Stomach (tissue), 9 donors: ENCODE measurements around the gene SUPT4H1. TPM values are rescaled to one million over a fixed set of nuclear protein-coding genes. Genes with fewer than 3 reads are reported as not detected.
A peak's percentile ranks its signal among the peaks of the same experiment; 100 is the strongest.

ENCODE experiments used
- DNase-seq, 2 donors: peaks; one replicate each; pipeline versions ENCODE4 v3.0.0 to v3.0.0-alpha.2; 2013 to 2019
- H3K27ac ChIP-seq, 5 donors: fragments of 200-600 bp in 4 of 5; sonication (generic) in 4 of 5; one replicate each; pipeline ENCODE4 v1.5.1; 2013 to 2019; ENCODE audit warnings: mild to moderate bottlenecking in 1 of 5, moderate library complexity in 1 of 5
- H3K27me3 ChIP-seq, 3 donors: fragments of 200-600 bp; sonication (generic); one replicate each; pipeline ENCODE4 v1.5.1; 2017 to 2019; ENCODE audit warnings: mixed run types in 1 of 3
- H3K36me3 ChIP-seq, 4 donors: fragments of 200-600 bp; sonication (generic); 1 replicate in 3 of 4; 2 replicates in 1 of 4; pipeline ENCODE4 v1.5.1; 2016 to 2019
- H3K4me1 ChIP-seq, 4 donors: fragments of 200-600 bp; sonication (generic); one replicate each; pipeline ENCODE4 v1.5.1; 2016 to 2019
- H3K4me3 ChIP-seq, 4 donors: fragments of 200-600 bp; sonication (generic) in 3 of 4; one replicate each; pipeline ENCODE4 v1.5.1; 2016 to 2019; ENCODE audit warnings: mild to moderate bottlenecking in 1 of 4
- H3K9me3 ChIP-seq, 4 donors: fragments of 200-600 bp; sonication (generic); one replicate each; pipeline ENCODE4 v1.5.1; 2016 to 2019
- CTCF ChIP-seq, 7 experiments: fragments of 450-650 bp in 4 of 7; fragments of 200-600 bp in 3 of 7; sonication (generic) in 3 of 7; IDR thresholded peaks; one replicate each; pipeline ENCODE4 v1.5.1; 2016 to 2019; ENCODE audit warnings: antibody characterized with exemption in 7 of 7, control low read depth in 2 of 7, mild to moderate bottlenecking in 1 of 7
- EP300 ChIP-seq: sonication (generic); formaldehyde crosslinking; IDR thresholded peaks from one replicate; pipeline ENCODE4 v1.6.1; 2017; ENCODE audit warnings: antibody characterized with exemption
- POLR2A ChIP-seq, 4 donors: fragments of 450-650 bp; IDR thresholded peaks; one replicate each; pipeline ENCODE4 v1.6.1; 2016; ENCODE audit warnings: antibody characterized with exemption in 4 of 4, control low read depth in 2 of 4, mild to moderate bottlenecking in 1 of 4, moderate library complexity in 1 of 4
- POLR2AphosphoS5 ChIP-seq, 3 donors: sonication (generic); formaldehyde crosslinking; IDR thresholded peaks; one replicate each; pipeline ENCODE4 v1.6.1; 2016; ENCODE audit warnings: antibody characterized with exemption in 3 of 3
- WGBS, 5 donors: extraction: QIAGEN DNeasy Blood & Tissue Kit in 3 of 5; methylation state at CpG; one replicate each; pipeline versions ENCODE4 v1.1.5 to v1.1.7; 2013 to 2018; 5-methylcytosine and 5-hydroxymethylcytosine counted together
- intact Hi-C: fragments of 100-400 bp; cut with DNase I; formaldehyde crosslinking; loops from one replicate; pipeline ENCODE4 v1.15.1; 2023; ENCODE audit warnings: low total_unique reads
- polyA plus RNA-seq, 3 donors: library from polyadenylated mRNA; stranded (reverse); fragments of 200-250 nt; gene quantifications; one replicate each; pipeline ENCODE4 v1.2.3, GENCODE V29; 2013
- total RNA-seq, 5 donors: library from RNA; depleted of rRNA; stranded (reverse); fragments of >200 nt; gene quantifications; one replicate each; pipeline versions ENCODE4 v1.1.0 to v1.2.3, GENCODE V29; 2014 to 2016
- donor health status: healthy with polysubstance abuse.
- donor health status: Bipolar disorder and iron deficiency.
- donor health status: healthy.

Gene SUPT4H1
- total and polyA plus RNA-seq, 8 donors: 6.7 to 80.9 (median 43.1) TPM

GRCh38 chr17:58383892-58384462 lies 32.0 kb upstream of the SUPT4H1 start:
- no peak for TF ChIP-seq POLR2A (IDR thresholded peaks at IDR 0.05)
- no peak for TF ChIP-seq POLR2AphosphoS5 (IDR thresholded peaks at IDR 0.05)
- TF ChIP-seq CTCF (IDR thresholded peaks at IDR 0.05): no peak
- no peak for TF ChIP-seq EP300
- intact Hi-C loops: no loop called here
- 58 to 78% (median 66%) methylated on average over 4 of the region's 4 CpGs for WGBS, 5 donors
- Histone ChIP-seq H3K36me3 (no peaks in the 10 kb centered on the region), H3K4me3 (no peak overlapping the region), H3K27me3 (no peaks in the 10 kb centered on the region), H3K4me1 (peaks cover 29 to 56% (median 41%) of the 10 kb centered on the region in 4 donors), H3K27ac (peak overlapping the region in 1 of 5 donors; percentile 69), H3K9me3 (no peaks in the 10 kb centered on the region)
- no peak for DNase-seq

GRCh38 chr17:58382872-58383242 lies 30.9 kb upstream of the SUPT4H1 start:
- intact Hi-C loops: no loop called here
- Histone ChIP-seq H3K36me3 (no peaks in the 10 kb centered on the region), H3K4me1 (peaks cover 25 to 45% (median 36%) of the 10 kb centered on the region in 4 donors), H3K27ac (peak overlapping the region in 1 of 5 donors; percentile 69), H3K4me3 (no peak overlapping the region), H3K27me3 (no peaks in the 10 kb centered on the region), H3K9me3 (no peaks in the 10 kb centered on the region)
- 85 to 97% (median 88%) methylated on average over 1 of the region's 1 CpG for WGBS, 5 donors
- no peak for TF ChIP-seq EP300
- TF ChIP-seq CTCF (IDR thresholded peaks at IDR 0.05): no peak
- no peak for TF ChIP-seq POLR2A (IDR thresholded peaks at IDR 0.05)
- TF ChIP-seq POLR2AphosphoS5 (IDR thresholded peaks at IDR 0.05): no peak
- no peak for DNase-seq

GRCh38 chr17:58382108-58382871 lies 30.3 kb upstream of the SUPT4H1 start:
- TF ChIP-seq CTCF (IDR thresholded peaks at IDR 0.05) (no peak), POLR2AphosphoS5 (IDR thresholded peaks at IDR 0.05) (no peak), POLR2A (IDR thresholded peaks at IDR 0.05) (no peak)
- no peaks in the 10 kb centered on the region for H3K9me3 ChIP-seq
- intact Hi-C loops: no loop called here
- WGBS, 5 donors: 20 to 42% (median 24%) methylated on average over 4 of the region's 4 CpGs
- H3K4me3 ChIP-seq: no peak overlapping the region
- H3K4me1 ChIP-seq: peaks cover 25 to 49% (median 34%) of the 10 kb centered on the region in 4 donors
- H3K36me3 ChIP-seq: no peaks in the 10 kb centered on the region
- H3K27me3 ChIP-seq: no peaks in the 10 kb centered on the region
- peak overlapping the region in 4 of 5 donors; percentile 8 to 69 (median 13) for H3K27ac ChIP-seq
- DNase-seq: no peak

GRCh38 chr17:58381124-58382035 lies 29.4 kb upstream of the SUPT4H1 start:
- TF ChIP-seq POLR2AphosphoS5 (IDR thresholded peaks at IDR 0.05): no peak
- TF ChIP-seq CTCF (IDR thresholded peaks at IDR 0.05): no peak
- TF ChIP-seq EP300: no peak
- no peak for TF ChIP-seq POLR2A (IDR thresholded peaks at IDR 0.05)
- Histone ChIP-seq H3K27ac (peak overlapping the region in 4 of 5 donors; percentile 8 to 69 (median 13)), H3K9me3 (no peaks in the 10 kb centered on the region), H3K4me1 (peaks cover 26 to 58% (median 34%) of the 10 kb centered on the region in 4 donors), H3K36me3 (no peaks in the 10 kb centered on the region), H3K27me3 (no peaks in the 10 kb centered on the region), H3K4me3 (no peak overlapping the region)
- peak; percentile 38 to 80 for DNase-seq
- intact Hi-C loops: no loop called here
- 21 to 52% (median 34%) methylated on average over 3 of the region's 3 CpGs for WGBS, 5 donors
